GM18867 (cell line): ENCODE measurements around the gene INHBE.
"Not testable (repeated sequence)": the region's sequence is repeated elsewhere in the genome, so short reads cannot be mapped to it uniquely, and the experiment has no call there.

ENCODE experiments used
- ATAC-seq: cut with Tn5 transposase; IDR thresholded peaks from one replicate; pipeline ENCODE4 v1.9.1; 2021; ENCODE audit warnings: mild to moderate bottlenecking, moderate library complexity; ENCODE audit not compliant: unreplicated experiment

The INHBE gene

DNA sequence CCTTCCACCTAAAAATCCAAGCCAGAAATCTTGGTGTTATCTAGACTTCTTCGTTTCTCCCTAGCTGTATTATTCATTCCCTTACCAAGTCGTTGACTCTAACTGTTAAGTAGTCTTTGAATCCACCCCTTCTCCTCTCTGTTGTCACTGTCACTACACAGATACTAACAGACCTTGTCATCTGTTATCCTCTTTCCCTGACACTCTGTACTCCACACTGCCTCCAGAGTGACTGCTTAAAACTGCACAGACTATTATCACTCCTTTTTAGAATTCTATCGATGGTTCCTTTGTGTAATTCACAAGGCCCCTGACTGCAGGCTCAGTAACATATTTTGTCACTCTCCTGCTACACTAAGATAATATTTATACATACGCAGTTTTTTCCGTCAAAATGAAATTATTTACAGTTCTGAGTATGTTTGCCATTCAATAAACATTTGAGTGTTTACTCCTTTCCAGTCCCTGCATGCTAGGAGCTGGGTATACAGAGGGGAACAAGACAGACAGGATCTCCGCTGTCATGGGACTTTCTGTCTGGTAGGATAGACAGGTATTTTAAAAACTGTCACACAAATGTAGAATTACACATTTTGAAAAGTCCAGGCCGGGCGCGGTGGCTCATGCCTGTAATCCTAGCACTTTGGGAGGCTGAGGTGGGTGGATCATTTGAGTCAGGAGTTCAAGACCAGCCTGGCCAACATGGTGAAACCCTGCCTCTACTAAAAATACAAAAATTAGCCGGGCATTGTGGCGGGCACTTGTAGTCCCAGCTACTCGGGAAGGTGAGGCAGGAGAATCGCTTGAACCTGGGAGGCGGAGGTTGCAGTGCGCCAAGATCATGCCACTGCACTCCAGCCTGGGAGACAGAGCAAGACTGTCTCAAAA lies 36.5 kb downstream of the INHBE start:
- ATAC-seq, result no peak

DNA sequence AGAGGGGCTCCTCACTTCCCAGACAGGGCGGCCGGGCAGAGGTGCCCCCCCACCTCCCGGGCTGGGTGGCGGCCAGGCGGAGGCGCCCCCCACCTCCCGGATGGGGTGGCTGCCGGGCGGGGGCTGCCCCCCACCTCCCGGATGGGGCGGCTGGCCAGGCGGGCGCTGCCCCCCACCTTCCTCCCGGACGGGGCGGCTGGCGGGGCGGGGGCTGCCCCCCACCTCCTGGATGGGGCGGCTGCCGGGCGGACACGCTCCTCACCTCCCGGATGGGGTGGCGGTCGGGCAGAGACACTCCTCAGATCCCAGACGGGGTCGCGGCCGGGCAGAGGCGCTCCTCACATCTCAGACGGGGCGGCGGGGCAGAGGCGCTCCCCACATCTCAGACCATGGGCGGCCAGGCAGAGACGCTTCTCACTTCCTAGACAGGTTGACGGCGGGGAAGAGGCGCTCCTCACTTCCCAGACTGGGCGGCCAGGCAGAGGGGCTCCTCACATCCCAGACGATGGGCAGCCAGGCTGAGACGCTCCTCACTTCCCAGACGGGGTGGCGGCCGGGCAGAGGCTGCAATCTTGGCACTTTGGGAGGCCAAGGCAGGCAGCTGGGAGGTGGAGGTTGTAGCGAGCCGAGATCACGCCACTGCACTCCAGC lies 40.1 kb downstream of the INHBE start:
- not testable (repeated sequence) for ATAC-seq

DNA sequence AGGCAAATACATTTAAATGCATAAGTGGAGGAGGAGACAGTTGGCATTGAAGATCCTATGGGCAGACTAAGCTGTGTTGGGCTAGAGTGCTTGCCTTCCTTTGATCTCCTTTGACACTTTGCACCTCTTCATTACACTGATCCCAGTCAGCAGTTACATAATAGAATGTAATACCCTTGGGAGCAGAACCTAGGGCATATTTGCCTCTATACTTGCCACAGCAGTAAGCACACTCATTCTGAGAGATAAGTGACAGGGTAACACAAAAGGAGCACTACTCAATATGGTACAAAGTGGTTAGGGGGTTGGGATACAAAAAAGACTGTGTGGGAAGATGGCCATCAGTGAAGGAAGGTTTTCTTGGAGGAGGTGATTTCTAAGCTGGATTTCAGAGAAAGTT lies 41.7 kb downstream of the INHBE start:
- no peak for ATAC-seq

DNA sequence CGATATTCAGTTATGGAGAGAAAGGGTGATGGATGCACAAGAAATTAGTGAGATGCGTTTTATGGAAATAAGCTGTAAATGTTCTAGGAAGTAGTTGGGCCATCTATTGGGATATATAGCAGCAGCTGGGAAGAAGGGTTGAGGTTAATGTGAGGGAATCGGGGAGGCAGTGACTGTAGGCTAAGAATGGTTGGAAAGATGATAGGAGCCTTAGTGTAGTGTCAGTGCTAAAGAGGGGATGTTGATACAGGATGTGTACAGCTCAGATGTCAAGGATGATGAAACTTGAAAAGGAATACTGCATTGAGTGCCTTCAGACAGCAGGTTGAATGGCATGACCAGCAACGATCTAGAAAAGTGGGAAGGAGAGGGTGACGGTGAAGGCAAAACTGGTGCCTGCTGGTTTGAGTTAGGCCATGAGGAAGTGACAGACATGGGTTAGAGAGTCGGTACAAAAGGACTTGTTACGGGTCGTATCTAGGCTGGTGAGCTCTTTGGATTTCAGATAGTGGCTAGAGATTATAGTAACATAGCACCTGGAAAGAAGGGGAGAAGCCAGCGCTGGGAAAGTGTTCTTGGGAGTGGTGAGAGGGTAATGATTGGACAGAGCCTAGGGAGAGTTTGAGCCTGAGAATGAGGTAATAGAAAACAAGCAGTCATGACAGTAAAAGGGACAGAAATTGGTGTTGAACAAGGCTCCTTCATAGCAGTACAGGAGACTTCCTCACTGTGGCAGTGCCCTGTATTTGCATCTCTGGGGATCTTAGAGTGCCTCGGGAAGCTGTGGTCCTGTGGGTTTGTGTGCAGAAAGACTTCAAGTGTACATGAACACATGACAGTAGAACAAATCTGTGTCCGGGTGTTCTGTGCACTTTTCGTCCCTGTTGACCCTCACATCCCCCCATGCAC lies 42.4 kb downstream of the INHBE start:
- ATAC-seq, result no peak

DNA sequence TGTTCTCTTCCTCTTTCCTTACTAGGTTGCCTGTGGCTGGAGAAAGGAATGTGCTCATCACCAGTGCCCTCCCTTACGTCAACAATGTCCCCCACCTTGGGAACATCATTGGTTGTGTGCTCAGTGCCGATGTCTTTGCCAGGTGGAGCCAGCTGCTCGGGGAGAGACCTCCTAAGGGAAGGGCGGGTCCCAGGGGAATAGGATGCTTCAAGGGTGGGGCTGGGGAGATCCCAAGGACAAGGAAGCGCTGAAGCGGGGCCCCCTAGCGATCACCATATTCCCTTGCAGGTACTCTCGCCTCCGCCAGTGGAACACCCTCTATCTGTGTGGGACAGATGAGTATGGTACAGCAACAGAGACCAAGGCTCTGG lies 43.0 kb downstream of the INHBE start:
- ATAC-seq, result no peak

DNA sequence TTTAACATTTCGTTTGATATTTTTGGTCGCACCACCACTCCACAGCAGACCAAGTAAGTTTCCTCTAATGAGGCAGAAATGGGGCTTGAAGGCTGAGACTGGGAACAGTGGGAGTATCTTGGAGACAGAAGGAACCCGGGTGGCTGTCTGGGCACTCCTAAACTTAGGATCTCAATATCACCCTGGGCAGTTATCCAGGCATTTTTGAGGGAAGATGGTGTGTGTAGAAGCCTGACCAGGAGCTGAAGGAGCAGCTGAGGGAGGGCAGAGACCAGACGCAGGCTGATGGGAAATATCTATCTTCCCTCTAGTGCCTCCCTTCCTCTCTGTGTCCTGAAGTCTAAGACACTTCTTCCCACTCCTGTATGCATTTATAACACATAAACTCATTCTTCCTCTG lies 43.5 kb downstream of the INHBE start:
- no peak for ATAC-seq

DNA sequence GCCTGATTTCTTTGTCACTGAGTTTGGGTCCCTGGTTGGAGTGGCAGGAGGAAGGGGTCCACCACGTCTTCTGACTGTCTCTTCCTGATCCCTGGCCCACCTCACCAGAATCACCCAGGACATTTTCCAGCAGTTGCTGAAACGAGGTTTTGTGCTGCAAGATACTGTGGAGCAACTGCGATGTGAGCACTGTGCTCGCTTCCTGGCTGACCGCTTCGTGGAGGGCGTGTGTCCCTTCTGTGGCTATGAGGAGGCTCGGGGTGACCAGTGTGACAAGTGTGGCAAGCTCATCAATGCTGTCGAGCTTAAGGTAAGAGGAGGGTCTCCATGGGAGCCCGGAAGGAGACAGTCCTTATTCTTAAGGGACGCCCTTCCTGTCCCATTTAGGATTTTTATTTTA lies 45.1 kb downstream of the INHBE start:
- ATAC-seq, result no peak

DNA sequence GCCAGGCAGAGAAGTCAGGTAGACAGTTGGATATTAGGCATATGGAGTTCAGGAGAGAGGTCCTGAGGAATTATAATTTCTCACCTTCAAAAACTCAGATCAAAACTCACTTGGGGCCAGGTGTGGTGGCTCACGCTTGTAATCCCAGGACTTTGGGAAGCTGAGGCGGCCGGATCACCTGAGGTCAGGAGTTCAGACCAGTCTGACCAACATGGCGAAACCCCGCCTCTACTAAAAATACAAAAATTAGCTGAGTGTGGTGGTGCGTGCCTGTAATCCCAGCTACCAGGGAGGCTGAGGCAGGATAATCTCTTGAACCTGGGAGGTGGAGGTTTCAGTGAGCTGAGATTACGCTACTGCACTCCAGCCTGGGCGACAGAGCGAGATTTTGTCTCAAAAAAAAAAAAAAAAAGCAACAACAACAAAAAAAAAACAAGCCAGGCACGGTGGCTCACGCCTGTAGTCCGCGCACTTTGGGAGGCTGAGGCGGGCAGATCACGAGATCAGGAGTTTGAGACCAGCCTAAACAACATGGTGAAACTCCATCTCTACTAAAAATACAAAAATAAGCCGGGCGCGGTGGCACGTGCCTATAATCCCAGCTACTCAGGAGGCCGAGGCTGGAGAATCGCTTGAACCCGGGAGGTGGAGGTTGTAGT lies 47.3 kb downstream of the INHBE start:
- not testable (repeated sequence) for ATAC-seq

DNA sequence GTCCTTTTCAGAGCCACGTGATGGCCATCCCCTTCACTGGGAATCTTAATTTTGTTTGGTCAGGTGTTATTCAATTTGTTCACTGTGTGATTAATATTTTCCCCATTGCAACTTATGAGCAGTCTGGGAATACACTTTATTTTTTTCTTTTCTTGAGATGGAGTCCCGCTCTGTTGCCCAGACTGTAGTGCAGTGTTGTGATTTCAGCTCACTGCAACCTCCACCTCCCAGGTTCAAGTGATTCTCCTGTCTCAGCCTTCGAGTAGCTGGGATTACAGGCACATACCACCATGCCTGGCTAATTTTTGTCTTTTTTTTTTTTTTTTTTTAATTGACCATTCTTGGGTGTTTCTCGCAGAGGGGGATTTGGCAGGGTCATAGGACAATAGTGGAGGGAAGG lies 51.4 kb downstream of the INHBE start:
- not testable (repeated sequence) for ATAC-seq
